ENCODE data around the gene UBR4. TPM values are rescaled to one million over a fixed set of nuclear protein-coding genes. Genes with fewer than 3 reads are reported as not detected.

Gene UBR4
- total RNA-seq, 1 donor, result 136 TPM

GRCh38 chr1:19070891-19071621 is 139.0 kb downstream of the UBR4 start:
- no peak for TF ChIP-seq CTCF (IDR thresholded peaks at IDR 0.05; ENCODE audit: insufficient read depth, low read length)
- no peak overlapping the region for H3K4me3 ChIP-seq (ENCODE audit: low read depth, low read length)
- no peak for DNase-seq (ENCODE audit: low read depth)

GRCh38 chr1:19070197-19070651 is 139.8 kb downstream of the UBR4 start:
- H3K4me3 ChIP-seq (ENCODE audit: low read depth, low read length), result no peak overlapping the region
- no peak for DNase-seq (ENCODE audit: low read depth)
- TF ChIP-seq CTCF (IDR thresholded peaks at IDR 0.05; ENCODE audit: insufficient read depth, low read length), result no peak

- peak; percentile 17 for DNase-seq (ENCODE audit: low read depth)
- no peak overlapping the region for H3K4me3 ChIP-seq (ENCODE audit: low read depth, low read length)
- TF ChIP-seq CTCF (IDR thresholded peaks at IDR 0.05; ENCODE audit: insufficient read depth, low read length), result no peak
Measured at GRCh38 chr1:19068639-19069276, 141.3 kb downstream of the UBR4 start.

DNA sequence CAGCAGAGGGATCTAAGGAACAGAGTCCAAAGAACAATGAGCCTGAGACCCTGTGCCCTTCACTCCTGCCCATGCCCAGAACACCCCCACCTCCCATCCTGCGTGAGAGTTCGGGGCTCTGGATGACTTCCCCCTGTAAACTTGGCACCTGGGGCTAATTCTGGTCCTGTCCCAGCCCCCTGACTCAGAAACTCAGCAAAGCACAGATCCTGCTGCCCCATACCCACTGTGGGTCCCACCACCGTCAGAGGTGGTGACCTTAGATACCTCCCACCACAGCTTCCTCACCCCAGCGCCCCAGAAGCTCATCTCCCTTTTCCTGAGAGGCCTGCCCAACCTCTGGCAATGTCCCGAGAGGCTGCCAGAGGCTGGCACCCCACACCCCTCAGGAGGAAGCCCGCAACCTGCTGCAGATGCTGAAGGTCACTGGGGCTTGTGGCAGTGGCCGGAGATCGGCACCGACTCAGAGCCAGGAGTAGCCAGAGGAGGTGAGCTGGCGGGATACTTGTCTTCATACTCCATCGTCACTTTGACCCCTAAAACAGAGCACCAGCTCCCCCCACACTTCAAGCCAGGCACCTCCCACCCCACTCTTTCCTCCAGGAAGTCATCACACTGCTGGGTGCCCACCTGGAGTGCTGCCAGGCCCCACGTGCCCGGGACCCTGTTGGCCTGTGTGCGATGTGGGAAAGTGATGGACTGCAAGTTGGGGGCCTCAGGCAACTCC is 142.0 kb downstream of the UBR4 start:
- TF ChIP-seq CTCF (IDR thresholded peaks at IDR 0.05; ENCODE audit: insufficient read depth, low read length), result no peak
- DNase-seq (ENCODE audit: low read depth), result no peak
- H3K4me3 ChIP-seq (ENCODE audit: low read depth, low read length), result no peak overlapping the region

GRCh38 chr1:19067182-19067911 is 142.7 kb downstream of the UBR4 start:
- no peak for TF ChIP-seq CTCF (IDR thresholded peaks at IDR 0.05; ENCODE audit: insufficient read depth, low read length)
- no peak overlapping the region for H3K4me3 ChIP-seq (ENCODE audit: low read depth, low read length)
- DNase-seq (ENCODE audit: low read depth), result peak; percentile 11

GRCh38 chr1:19066874-19067181 is 143.2 kb downstream of the UBR4 start:
- no peak for TF ChIP-seq CTCF (IDR thresholded peaks at IDR 0.05; ENCODE audit: insufficient read depth, low read length)
- DNase-seq (ENCODE audit: low read depth), result no peak
- no peak overlapping the region for H3K4me3 ChIP-seq (ENCODE audit: low read depth, low read length)

All from fibroblast of the aortic adventitia (primary cell).